Activated CD4-positive, alpha-beta T cell treated with anti-CD3 and anti-CD28 coated beads for 36 hours (primary cell): ENCODE results near the gene SORCS2. TPM values are rescaled to one million over a fixed set of nuclear protein-coding genes. Genes with fewer than 3 reads are reported as not detected.

ENCODE experiments used
- ATAC-seq: fragments of 200-7000 bp; cut with Tn5 transposase; one replicate; pipeline ENCODE4 v1.10.0; 2021; ENCODE audit warnings: mild to moderate bottlenecking, moderate library complexity
- CTCF ChIA-PET: fragments of 350-600 bp; sonication (Branson Sonifier 250); formaldehyde crosslinking; loops from one replicate; lab custom pipeline; 2021; ENCODE audit warnings: antibody characterized with exemption; lab: Charles Lee
- POLR2A ChIA-PET: fragments of 350-600 bp; sonication (Branson Sonifier 250); formaldehyde crosslinking; loops from one replicate; lab custom pipeline; 2021; ENCODE audit warnings: antibody characterized with exemption, inconsistent platforms; lab: Charles Lee
- DNase-seq: peaks from one replicate; pipeline ENCODE4 v3.0.0-alpha.2; 2020
- H3K27ac Mint-ChIP-seq: one replicate; pipeline ENCODE4 v1.8.0; 2021; ENCODE audit warnings: mixed read lengths
- H3K27me3 Mint-ChIP-seq: one replicate; pipeline ENCODE4 v1.8.0; 2021; ENCODE audit warnings: mixed read lengths
- H3K36me3 Mint-ChIP-seq: one replicate; pipeline ENCODE4 v1.8.0; 2021; ENCODE audit warnings: low read depth, mixed read lengths
- H3K4me1 Mint-ChIP-seq: one replicate; pipeline ENCODE4 v1.8.0; 2021; ENCODE audit warnings: mixed read lengths
- H3K4me3 Mint-ChIP-seq: one replicate; pipeline ENCODE4 v1.8.0; 2021; ENCODE audit warnings: mild to moderate bottlenecking, moderate library complexity, mixed read lengths
- H3K9me3 Mint-ChIP-seq: one replicate; pipeline ENCODE4 v1.8.0; 2021; ENCODE audit warnings: low read depth, mixed read lengths
- intact Hi-C, 2 experiments: fragments of 100-400 bp; cut with DNase I in 1 of 2; cut with micrococcal nuclease in 1 of 2; formaldehyde crosslinking; loops; one replicate each; pipeline versions ENCODE4 v1.14.2 to v1.15.1; 2022 to 2024; cut with DNase I, micrococcal nuclease
- total RNA-seq, 2 experiments: library from RNA; stranded (reverse); gene quantifications; one replicate each; pipeline ENCODE4 v1.2.3, GENCODE V29; 2021

Gene SORCS2
- total RNA-seq, 2 experiments from 2014 or later, result 0.04 TPM; not detected in 1

DNA sequence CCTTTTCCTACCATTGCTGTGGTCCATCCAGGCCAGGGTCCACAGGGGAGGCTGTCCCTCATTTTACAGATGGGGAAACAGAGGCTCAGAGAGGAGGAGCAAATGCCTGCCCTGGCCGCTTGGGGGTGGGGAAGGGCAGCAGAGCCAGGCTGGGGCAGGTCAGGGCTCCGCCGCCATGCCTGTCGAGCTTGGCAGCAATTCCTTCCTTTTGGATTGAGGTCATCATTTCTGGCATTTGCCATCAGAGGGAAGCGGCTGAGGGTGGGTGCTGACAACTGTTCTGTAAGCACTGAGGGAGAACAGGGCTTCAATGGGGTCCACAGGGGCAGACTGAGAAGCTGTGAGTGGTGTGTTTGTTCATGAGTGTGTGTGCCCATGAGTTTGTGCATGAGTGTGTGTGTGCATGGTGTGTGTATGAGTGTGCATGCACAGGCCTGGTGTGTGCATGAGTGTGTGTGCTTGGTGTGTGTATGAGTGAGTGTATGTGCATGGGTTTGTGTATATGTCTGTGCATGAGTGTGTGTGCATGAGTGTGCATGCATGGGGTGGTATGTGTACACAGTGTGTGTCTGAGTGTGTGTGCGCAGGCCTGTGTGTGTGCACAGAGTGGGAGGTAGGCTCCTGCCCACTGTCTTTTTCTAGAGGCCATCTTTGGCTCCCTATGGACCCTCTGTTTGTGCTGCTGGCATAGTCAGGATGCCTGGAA, 115.2 kb downstream of the SORCS2 start:
- Mint-ChIP-seq H3K4me3 (no peak overlapping the region), H3K36me3 (no peaks in the 10 kb centered on the region), H3K4me1 (no peaks in the 10 kb centered on the region), H3K27ac (no peak overlapping the region), H3K27me3 (peaks cover 11% of the 10 kb centered on the region), H3K9me3 (no peaks in the 10 kb centered on the region)
- ChIA-PET POLR2A (no interaction called here), CTCF (interaction anchor here (0.6 kb wide), 1 partner anchor 40 kb away, joined by 3 read pairs; no protein-coding TSS in a partner anchor)
- intact Hi-C loops, result no loop called here
- ATAC-seq (no peak), DNase-seq (no peak)

DNA sequence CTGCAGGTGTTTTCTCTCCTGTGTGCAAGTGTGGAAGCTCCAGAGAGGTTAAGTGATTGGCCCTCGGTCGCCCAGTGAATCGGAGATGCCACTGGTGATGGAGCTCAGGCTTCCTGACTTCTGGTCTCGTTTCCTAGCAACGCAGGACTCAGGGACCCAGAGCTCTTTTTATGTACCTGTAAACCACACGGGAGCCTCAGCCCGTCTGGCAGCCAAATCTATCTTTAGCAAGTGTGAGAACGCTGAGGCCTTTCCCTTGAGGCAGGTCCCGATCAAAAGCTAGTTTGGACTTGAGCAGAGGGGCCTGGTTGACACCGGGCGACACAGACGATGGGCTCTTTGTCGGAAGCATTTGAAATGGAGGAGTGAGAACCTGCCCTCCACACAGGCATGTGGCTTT, 116.8 kb downstream of the SORCS2 start:
- peaks cover 11% of the 10 kb centered on the region for H3K27me3 Mint-ChIP-seq
- no peak overlapping the region for H3K27ac Mint-ChIP-seq
- H3K9me3 Mint-ChIP-seq, result no peaks in the 10 kb centered on the region
- CTCF ChIA-PET, result no interaction called here
- no peaks in the 10 kb centered on the region for H3K36me3 Mint-ChIP-seq
- H3K4me3 Mint-ChIP-seq, result no peak overlapping the region
- no peak for DNase-seq
- no peak for ATAC-seq
- POLR2A ChIA-PET, result interaction anchor here (0.6 kb wide), 1 partner anchor 26 kb away, joined by 3 read pairs; no protein-coding TSS in a partner anchor
- intact Hi-C loops, result no loop called here
- H3K4me1 Mint-ChIP-seq, result no peaks in the 10 kb centered on the region

DNA sequence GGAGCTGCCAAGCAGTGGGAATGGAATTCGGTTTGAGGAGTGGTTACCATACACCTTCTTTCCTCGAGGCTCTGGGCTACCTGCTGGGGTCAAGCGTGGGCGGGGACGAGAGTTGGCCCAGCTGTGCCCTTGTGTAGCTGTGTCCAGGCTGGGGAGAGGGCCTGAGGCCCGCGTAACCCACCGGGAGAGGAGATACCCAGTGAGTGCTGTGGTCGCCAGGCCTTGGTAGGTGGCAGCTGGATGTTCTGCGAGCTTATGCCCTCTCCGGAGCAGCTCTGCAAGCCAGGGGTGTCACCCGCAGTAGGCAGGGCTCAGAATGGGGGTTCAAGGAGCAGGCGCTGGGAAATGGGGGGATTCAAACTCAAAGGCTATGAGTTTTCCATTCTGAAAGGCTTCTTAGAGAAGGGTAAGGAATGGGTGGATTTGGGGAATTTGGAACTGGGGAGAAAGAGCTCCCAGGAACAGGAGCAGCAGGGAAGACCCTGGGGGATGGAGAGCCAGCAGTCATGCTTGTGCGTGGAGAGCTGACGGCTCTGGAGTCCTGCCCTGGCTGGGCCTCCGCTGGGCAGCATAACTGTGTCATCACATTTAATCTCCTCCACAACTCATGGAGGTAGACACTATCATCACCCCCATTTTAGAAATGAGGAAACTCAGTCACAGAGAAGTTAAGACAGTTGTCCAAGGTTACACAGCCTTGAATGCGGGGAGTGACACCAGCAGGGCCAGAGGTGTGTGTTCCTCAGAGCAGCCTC, 117.5 kb downstream of the SORCS2 start:
- H3K27ac Mint-ChIP-seq, result no peak overlapping the region
- ChIA-PET POLR2A (interaction anchor here (0.6 kb wide), 1 partner anchor 26 kb away, joined by 3 read pairs; no protein-coding TSS in a partner anchor), CTCF (no interaction called here)
- ATAC-seq (no peak), DNase-seq (no peak)
- peaks cover 11% of the 10 kb centered on the region for H3K27me3 Mint-ChIP-seq
- no peak overlapping the region for H3K4me3 Mint-ChIP-seq
- H3K4me1 Mint-ChIP-seq, result no peaks in the 10 kb centered on the region
- intact Hi-C loops, result no loop called here
- no peaks in the 10 kb centered on the region for H3K9me3 Mint-ChIP-seq
- H3K36me3 Mint-ChIP-seq, result no peaks in the 10 kb centered on the region

DNA sequence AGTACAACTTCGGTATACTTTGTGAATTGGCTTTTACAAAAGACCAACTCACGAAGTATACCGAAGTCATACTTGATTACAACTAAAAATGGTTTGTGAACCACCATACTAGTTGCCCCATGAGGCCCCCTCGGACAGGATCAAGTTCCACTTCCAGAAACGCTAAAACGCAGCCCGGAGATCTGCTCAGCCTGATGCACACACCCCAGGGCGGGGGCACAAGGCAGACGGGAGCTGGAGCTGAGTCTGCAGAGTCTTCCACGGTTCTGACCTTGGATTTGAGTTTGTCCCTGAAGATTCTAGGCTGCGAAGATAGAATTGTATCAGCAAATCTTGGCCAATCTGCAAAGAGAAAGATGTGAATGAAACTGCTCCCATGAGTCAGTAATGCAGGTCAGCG, 118.1 kb downstream of the SORCS2 start:
- no peak overlapping the region for H3K27ac Mint-ChIP-seq
- no peak overlapping the region for H3K4me3 Mint-ChIP-seq
- no peaks in the 10 kb centered on the region for H3K4me1 Mint-ChIP-seq
- ATAC-seq (no peak), DNase-seq (no peak)
- peaks cover 11% of the 10 kb centered on the region for H3K27me3 Mint-ChIP-seq
- intact Hi-C loops, result no loop called here
- POLR2A ChIA-PET, result no interaction called here
- H3K9me3 Mint-ChIP-seq, result no peaks in the 10 kb centered on the region
- no peaks in the 10 kb centered on the region for H3K36me3 Mint-ChIP-seq
- CTCF ChIA-PET, result no interaction called here

DNA sequence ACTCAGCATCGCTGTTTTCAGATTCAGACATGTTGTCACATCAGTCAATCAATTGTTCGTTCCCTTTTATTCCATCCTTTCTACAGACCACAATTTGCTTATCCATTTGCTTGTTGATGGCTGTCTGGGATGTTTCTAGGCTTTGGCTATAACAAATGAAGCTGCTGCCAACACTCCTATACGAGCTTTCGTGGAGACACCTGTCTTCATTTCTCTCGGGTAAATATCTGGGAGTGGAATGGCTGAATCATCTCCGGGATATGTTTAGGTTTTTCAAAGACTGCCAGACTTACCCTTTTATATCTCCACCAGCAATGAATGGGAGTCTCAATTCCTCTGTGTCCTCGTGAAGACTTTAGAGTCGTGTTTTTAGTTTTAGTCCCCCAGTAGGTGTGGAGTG, 118.9 kb downstream of the SORCS2 start:
- H3K36me3 Mint-ChIP-seq, result no peaks in the 10 kb centered on the region
- no peak overlapping the region for H3K27ac Mint-ChIP-seq
- ATAC-seq (no peak), DNase-seq (no peak)
- H3K4me1 Mint-ChIP-seq, result no peaks in the 10 kb centered on the region
- intact Hi-C loops, result no loop called here
- H3K4me3 Mint-ChIP-seq, result no peak overlapping the region
- ChIA-PET POLR2A (no interaction called here), CTCF (interaction anchor here (0.6 kb wide), 1 partner anchor 1286 kb away, joined by 3 read pairs; no protein-coding TSS in a partner anchor)
- H3K9me3 Mint-ChIP-seq, result no peaks in the 10 kb centered on the region
- H3K27me3 Mint-ChIP-seq, result peaks cover 15% of the 10 kb centered on the region

DNA sequence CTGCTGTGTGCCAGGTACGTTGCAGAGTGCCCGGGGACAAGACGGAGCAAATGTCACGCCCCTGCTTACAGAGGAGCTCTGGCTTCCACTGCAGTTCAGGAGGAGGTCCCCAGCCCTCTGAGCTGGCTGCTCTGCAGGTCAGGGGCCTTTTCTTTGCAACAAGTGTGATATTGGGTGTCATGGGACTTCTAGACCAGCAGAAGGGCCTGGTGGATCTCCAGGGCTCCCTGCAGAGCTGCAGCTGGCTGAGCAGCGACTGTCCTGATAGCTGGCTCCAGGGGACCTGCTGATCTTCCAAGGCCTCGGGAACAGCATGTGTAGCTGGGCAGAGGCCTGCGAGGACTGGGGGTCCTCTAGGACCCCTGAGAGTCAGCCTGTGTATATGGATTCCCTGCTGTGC, 120.4 kb downstream of the SORCS2 start:
- POLR2A ChIA-PET, result no interaction called here
- DNase-seq, result no peak

DNA sequence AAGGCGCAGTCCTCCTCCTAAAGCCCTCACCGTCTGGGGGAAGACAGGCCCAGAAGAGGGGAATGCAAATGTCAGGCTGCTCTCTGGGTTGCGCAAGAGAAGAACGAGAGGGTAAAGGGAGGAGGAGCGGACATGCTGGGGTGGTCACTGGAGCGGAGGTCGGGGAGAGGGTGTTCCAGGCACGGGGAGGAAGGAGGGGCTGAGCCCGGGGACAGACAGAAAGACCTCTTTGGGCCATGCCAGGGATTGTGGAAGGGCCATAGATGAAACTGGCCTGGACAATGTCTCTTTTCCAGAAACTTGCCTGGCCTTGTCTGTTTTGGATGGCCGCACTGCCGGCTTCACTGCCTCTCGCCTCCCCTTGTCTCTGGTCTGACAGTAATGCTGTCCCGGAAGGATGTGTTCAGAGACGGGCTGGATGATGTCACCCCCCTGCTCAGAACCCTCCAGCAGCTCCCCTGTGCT, 121.0 kb downstream of the SORCS2 start:
- Mint-ChIP-seq H3K27ac (no peak overlapping the region), H3K4me3 (no peak overlapping the region), H3K9me3 (peaks cover under 1% of the 10 kb centered on the region), H3K4me1 (no peaks in the 10 kb centered on the region), H3K36me3 (no peaks in the 10 kb centered on the region), H3K27me3 (peaks cover 10% of the 10 kb centered on the region)
- DNase-seq (no peak), ATAC-seq (no peak)
- intact Hi-C loops, result no loop called here
- ChIA-PET POLR2A (no interaction called here), CTCF (interaction anchor here (1.0 kb wide), 1 partner anchor 35 kb away, joined by 3 read pairs; no protein-coding TSS in a partner anchor)

More for the DNA sequence above, 120.4 kb downstream of the SORCS2 start:
- Mint-ChIP-seq H3K27ac (no peak overlapping the region), H3K36me3 (no peaks in the 10 kb centered on the region), H3K27me3 (peaks cover 11% of the 10 kb centered on the region), H3K4me3 (no peak overlapping the region), H3K4me1 (no peaks in the 10 kb centered on the region), H3K9me3 (no peaks in the 10 kb centered on the region)
- intact Hi-C loops, result no loop called here
- CTCF ChIA-PET, result interaction anchor here (1.0 kb wide), 1 partner anchor 34 kb away, joined by 3 read pairs; no protein-coding TSS in a partner anchor
- ATAC-seq, result no peak

DNA sequence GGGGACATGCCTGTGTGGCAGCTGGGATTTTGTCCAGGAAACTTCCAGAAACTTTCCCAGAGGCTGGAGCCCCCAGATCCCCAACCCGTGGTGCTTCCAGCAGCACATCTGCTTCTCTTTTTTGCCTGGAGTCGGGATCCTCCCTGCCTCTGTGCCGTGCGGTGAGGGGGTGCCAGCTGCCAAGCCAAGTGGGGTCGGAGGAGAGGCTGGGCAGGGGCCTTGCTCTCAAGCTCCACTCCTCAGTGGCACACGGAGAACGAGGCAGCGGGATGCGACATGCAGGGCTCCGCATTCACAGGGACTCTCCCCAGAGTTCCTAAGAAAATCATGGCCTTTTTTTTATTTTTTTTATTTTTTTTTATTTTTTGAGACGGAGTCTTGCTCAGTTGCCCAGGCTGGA, 121.7 kb downstream of the SORCS2 start:
- POLR2A ChIA-PET, result no interaction called here
- DNase-seq (no peak), ATAC-seq (no peak)
- Mint-ChIP-seq H3K27me3 (peaks cover 5% of the 10 kb centered on the region), H3K27ac (no peak overlapping the region), H3K36me3 (no peaks in the 10 kb centered on the region), H3K4me3 (no peak overlapping the region), H3K9me3 (peaks cover 7% of the 10 kb centered on the region), H3K4me1 (no peaks in the 10 kb centered on the region)
- intact Hi-C loops, result no loop called here
- CTCF ChIA-PET, result no interaction called here

DNA sequence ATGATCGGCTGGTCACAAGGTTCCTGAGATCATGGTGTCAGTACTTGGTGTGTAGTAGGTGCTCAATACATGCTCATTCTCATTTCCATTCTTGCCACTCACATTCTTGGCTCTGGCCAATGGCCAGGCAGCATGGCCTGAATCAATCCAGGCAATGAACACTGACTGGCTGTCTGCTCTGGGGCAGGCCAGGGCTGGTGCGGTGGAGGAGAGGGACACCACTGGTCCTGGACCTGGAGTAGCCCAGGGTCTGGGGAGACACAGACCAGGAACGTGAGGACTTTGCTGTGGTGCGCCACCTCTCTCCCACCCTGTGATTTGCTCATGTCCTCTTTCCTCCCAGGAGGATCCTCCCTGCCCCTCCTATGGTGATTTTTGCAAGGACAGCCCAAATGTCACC, 122.9 kb downstream of the SORCS2 start:
- intact Hi-C loops, result no loop called here
- H3K4me3 Mint-ChIP-seq, result no peak overlapping the region
- no peaks in the 10 kb centered on the region for H3K36me3 Mint-ChIP-seq
- no peak for DNase-seq
- no peak for ATAC-seq
- H3K27ac Mint-ChIP-seq, result no peak overlapping the region
- POLR2A ChIA-PET, result no interaction called here
- peaks cover 5% of the 10 kb centered on the region for H3K27me3 Mint-ChIP-seq
- CTCF ChIA-PET, result interaction anchor here (0.6 kb wide), 1 partner anchor 169 kb away, joined by 3 read pairs; no protein-coding TSS in a partner anchor
- no peaks in the 10 kb centered on the region for H3K4me1 Mint-ChIP-seq
- peaks cover 7% of the 10 kb centered on the region for H3K9me3 Mint-ChIP-seq

DNA sequence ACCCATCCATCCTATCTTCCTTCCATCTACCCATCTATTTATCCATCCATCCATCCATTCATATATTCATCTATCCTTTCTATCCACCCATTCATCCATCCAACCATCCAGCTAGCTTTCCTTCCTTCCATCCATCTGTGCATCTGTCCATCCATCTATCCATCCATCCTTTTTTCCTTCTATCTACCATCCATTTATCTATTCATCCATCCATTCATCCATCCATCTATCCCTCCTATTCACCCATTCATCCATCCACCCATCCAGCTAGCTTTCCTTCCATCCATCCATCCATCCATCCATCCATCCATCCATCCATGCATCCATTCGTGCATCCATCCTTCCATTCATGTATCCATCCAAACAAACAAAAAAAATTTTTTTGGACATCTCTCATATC, 123.6 kb downstream of the SORCS2 start:
- ChIA-PET POLR2A (no interaction called here), CTCF (interaction anchor here (0.6 kb wide), 1 partner anchor 170 kb away, joined by 3 read pairs; no protein-coding TSS in a partner anchor)
- ATAC-seq, result no peak
- no peak for DNase-seq
- Mint-ChIP-seq H3K36me3 (no peaks in the 10 kb centered on the region), H3K27ac (no peak overlapping the region), H3K27me3 (peaks cover 5% of the 10 kb centered on the region), H3K9me3 (peaks cover 7% of the 10 kb centered on the region), H3K4me1 (no peaks in the 10 kb centered on the region), H3K4me3 (no peak overlapping the region)
- intact Hi-C loops, result no loop called here

DNA sequence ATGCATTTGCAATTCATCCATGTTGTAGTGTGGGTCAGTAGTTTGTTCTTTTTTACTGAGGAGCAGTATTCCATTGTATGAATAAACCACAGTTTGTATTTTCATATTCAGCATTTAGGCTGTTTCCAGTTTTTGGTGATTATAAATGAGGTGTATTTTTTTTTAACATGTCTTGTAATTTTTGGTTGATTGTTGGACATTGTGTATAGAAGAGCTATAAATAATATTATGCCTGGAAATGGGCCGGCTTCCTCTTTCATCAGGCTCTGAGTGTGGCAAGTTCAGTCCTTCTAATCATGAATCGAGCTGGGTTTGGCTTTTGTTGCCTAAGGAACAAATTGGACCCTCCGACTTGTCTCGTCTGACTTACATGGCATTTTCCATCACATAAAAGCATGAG, 126.7 kb downstream of the SORCS2 start:
- Mint-ChIP-seq H3K4me1 (no peaks in the 10 kb centered on the region), H3K27ac (no peak overlapping the region), H3K4me3 (no peak overlapping the region), H3K36me3 (no peaks in the 10 kb centered on the region), H3K27me3 (peaks cover 7% of the 10 kb centered on the region), H3K9me3 (peaks cover 7% of the 10 kb centered on the region)
- ChIA-PET CTCF (no interaction called here), POLR2A (interaction anchor here (0.6 kb wide), 1 partner anchor 65 kb away, joined by 6 read pairs; no protein-coding TSS in a partner anchor)
- ATAC-seq (no peak), DNase-seq (no peak)
- intact Hi-C loops, result no loop called here
